MM.1S (cell line): ENCODE results near the gene DAAM1.

Source experiments
- EZH2 ChIP-seq: fragments of 300-600 bp; sonication (generic); optimal IDR thresholded peaks from 2 replicates; pipeline ENCODE3; 2017; ENCODE audit warnings: low read depth, mild to moderate bottlenecking, antibody characterized with exemption, low read length, mixed read lengths
- EZH2phosphoT487 ChIP-seq: fragments of 300-600 bp; sonication (generic); IDR thresholded peaks from 2 replicates; pipeline ENCODE4 v1.6.1; 2018; ENCODE audit warnings: antibody characterized with exemption, low read length
- TF ChIP-seq, protein P1 (sequence below): fragments of 300-600 bp; sonication (generic); IDR thresholded peaks from 2 replicates; pipeline ENCODE4 v1.5.1; 2016; ENCODE audit warnings: antibody characterized with exemption, low read length, mixed read lengths

DNA sequence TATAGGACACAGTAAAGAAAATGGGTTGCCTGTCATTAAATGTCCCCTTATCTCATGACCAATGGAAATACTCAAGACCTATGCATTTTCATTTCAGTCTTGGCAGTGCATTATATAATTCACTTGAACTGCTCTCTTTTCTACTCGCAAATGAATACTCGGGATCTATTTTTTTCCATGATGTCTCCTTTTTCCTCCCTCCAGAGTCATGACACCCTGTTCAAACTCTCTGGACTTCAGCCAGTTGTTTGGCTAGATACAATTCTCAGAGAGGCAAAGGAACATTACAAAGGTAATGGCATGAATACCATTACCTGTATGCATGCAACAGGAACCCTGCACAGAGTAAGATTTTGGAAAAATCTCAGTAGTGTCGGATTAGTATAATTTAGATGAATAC, 145.8 kb downstream of the DAAM1 start:
- TF ChIP-seq, protein P1, sequence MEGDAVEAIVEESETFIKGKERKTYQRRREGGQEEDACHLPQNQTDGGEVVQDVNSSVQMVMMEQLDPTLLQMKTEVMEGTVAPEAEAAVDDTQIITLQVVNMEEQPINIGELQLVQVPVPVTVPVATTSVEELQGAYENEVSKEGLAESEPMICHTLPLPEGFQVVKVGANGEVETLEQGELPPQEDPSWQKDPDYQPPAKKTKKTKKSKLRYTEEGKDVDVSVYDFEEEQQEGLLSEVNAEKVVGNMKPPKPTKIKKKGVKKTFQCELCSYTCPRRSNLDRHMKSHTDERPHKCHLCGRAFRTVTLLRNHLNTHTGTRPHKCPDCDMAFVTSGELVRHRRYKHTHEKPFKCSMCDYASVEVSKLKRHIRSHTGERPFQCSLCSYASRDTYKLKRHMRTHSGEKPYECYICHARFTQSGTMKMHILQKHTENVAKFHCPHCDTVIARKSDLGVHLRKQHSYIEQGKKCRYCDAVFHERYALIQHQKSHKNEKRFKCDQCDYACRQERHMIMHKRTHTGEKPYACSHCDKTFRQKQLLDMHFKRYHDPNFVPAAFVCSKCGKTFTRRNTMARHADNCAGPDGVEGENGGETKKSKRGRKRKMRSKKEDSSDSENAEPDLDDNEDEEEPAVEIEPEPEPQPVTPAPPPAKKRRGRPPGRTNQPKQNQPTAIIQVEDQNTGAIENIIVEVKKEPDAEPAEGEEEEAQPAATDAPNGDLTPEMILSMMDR = no peak
- TF ChIP-seq EZH2 = no peak
- no peak for TF ChIP-seq EZH2phosphoT487
